Measurements from ENCODE around the gene TBC1D22A.

- TF ChIP-seq POLR2A (IDR thresholded peaks at IDR 0.05) (no peak), CTCF (IDR thresholded peaks at IDR 0.05 in 4 of 5, conservative IDR thresholded peaks at IDR 0.05 in 1 of 5) (no peak)
These were observed 313.1 kb downstream of the TBC1D22A start for GRCh38 chr22:47075568-47075967.

All from gastrocnemius medialis (tissue), 4 donors.